HFF-Myc (cell line): Measurements from ENCODE around the gene IGF1R.

Experiments
- DNase-seq: peaks from one replicate; pipeline ENCODE4 v3.0.0-alpha.2; 2011; ENCODE audit warnings: low read depth; ENCODE audit errors: extremely low read depth
- H3K4me3 ChIP-seq: replicated peaks from 2 replicates; pipeline ENCODE4 v1.5.1; 2011; ENCODE audit warnings: low read depth, mild to moderate bottlenecking, control low read depth, low read length
- TF ChIP-seq, protein P1 (sequence below): IDR thresholded peaks from 2 replicates; pipeline ENCODE4 v1.5.1; 2012; ENCODE audit warnings: mild to moderate bottlenecking, low read depth, low read length, control low read depth; ENCODE audit errors: missing control alignments

Gene IGF1R

DNA sequence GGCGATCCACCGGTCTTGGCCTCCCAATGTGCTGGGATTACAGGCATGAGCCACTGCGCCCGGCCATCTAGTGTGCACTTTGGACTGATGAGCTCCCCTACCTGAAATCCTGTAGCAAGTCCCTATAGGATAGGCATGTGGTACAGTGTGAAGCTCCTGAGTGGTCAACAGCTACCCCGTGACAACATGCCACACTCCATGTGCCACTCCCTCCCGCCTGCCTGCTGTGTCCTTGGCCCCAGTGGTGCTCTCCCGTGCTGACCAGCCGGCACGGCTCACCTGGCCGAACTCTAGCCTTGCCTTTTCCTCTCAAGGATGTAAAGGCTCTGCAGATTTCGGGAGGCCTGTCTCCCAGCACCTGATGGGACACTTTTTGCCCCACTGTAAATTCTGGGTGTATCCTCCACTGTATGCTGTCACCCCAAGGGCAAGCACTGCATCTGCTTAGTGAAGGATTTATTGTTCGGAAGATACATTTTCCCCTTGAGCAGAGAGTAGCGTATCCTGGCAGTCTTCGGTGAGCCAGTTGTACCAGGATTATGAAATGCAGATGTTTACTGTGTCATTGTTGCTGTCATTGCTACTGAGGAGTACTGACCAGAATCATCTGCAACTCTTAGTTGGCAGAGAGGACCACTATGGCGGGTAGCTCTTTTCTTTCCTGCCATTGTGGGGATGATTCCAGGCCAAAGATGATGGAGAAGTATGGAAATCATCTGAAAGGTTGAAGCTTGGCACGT lies 64.7 kb downstream of the IGF1R start:
- DNase-seq: no peak
- TF ChIP-seq, protein P1, sequence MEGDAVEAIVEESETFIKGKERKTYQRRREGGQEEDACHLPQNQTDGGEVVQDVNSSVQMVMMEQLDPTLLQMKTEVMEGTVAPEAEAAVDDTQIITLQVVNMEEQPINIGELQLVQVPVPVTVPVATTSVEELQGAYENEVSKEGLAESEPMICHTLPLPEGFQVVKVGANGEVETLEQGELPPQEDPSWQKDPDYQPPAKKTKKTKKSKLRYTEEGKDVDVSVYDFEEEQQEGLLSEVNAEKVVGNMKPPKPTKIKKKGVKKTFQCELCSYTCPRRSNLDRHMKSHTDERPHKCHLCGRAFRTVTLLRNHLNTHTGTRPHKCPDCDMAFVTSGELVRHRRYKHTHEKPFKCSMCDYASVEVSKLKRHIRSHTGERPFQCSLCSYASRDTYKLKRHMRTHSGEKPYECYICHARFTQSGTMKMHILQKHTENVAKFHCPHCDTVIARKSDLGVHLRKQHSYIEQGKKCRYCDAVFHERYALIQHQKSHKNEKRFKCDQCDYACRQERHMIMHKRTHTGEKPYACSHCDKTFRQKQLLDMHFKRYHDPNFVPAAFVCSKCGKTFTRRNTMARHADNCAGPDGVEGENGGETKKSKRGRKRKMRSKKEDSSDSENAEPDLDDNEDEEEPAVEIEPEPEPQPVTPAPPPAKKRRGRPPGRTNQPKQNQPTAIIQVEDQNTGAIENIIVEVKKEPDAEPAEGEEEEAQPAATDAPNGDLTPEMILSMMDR: no peak
- no peak overlapping the region for H3K4me3 ChIP-seq

DNA sequence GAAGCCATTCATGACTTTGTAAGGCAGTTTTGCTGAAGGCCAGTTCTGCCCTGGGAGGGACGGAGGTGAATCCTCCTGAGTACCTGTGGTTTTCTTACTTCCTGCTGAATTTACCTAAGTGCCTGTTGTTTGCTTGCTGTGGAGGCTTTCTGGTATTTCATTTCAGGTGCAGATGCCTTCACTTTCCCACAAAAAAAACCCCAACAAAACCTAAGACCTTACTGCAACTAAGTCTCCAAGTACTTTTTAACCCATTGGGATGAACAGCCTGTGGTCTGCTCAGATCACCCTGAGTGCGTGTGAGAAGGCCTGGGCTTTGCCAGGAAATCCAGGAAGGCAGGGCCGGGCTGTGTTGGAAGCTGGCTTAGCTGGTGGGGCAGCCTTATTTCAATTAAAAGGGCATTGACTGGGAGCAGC lies 65.3 kb downstream of the IGF1R start:
- TF ChIP-seq, protein P1: no peak
- DNase-seq: no peak
- no peak overlapping the region for H3K4me3 ChIP-seq

DNA sequence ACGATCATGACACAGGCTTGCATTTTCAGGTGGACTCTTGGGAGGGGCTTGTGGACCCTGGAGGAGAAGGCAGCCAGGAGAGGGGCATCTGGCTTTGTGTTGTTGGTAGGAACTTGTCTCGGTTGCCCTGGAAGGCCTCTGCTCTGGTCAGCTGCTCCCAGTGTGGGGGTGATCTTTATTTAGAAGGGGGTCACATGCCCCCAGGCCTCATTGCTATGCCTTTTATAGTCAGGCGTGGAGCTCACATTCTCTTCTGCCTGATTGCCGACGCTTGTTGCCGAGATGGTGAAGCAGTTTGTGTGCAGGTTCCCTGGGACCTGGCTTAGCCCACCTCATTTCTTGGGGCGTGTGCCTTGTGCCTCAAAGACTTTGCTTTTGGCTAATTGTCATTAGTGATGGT lies 66.6 kb downstream of the IGF1R start:
- TF ChIP-seq, protein P1: no peak

DNA sequence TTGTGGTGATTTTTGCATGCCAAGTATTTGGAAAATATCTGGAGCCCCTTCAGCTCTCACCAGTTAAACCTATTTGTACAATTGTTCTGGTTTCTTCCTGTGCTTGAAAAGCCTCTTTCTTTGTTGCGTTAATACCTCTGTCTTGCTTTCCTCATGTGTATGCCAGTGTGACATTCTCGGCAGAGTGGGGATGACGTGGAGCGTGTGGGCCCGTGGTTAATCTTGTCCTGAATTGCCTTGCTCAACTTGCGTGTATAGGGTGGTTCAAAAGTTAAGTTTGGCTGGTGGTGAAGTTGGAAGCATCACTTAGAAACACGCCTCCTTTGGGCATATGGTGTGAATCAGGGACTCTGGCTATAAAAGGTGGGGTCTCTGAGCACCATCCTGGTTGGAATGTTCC lies 67.1 kb downstream of the IGF1R start:
- TF ChIP-seq, protein P1: no peak
- DNase-seq: no peak
- no peak overlapping the region for H3K4me3 ChIP-seq

More for the DNA sequence above, 66.6 kb downstream of the IGF1R start:
- no peak for DNase-seq
- H3K4me3 ChIP-seq: no peak overlapping the region

DNA sequence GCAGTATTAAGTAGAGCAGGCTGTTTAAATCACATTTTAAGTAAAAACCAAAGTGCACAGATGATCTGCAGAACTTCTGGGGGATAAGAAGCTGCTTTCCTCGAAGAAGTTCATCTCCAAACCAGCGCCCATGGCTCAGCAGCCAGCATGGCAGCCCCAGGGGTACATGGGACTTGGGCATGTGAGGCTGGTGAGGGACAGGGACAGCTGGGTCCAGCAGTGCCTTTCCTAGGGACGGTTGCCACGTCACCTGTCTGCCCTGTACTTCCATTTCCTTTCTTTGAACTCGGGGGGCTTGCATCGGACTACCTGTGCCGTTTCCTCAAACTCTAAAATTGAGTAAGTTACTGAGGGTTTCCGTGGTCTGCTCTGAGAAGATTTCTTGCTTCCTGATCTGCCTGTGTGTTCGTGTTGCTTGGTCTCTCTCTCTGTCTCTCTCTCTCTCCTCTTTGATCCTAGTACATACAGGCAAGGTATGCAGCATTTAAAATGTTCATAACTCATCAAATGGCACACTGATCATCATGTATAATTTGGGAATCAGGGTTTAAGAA lies 67.6 kb downstream of the IGF1R start:
- H3K4me3 ChIP-seq: no peak overlapping the region
- TF ChIP-seq, protein P1: no peak

DNA sequence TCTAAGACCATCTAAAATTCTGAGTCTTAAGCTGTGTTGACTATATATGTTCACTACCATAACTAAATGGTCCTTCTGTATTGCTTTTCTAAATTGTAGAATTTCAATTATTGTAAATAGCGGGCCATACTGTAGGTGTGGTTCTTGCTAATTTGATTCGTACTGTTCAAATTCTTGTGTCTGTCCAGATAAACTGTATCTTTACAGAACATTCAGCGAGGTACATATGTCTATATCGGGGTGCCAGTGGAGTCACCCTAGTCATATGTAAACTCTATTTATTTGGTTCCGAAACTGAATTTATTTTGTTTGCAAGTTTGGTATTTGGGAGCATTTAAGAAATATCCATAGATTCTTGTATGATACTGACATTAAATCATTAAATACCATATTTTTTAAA lies 69.0 kb downstream of the IGF1R start:
- TF ChIP-seq, protein P1: no peak
- H3K4me3 ChIP-seq: no peak overlapping the region
- no peak for DNase-seq

More for the DNA sequence above, 67.6 kb downstream of the IGF1R start:
- no peak for DNase-seq
